HuH-7.5 (cell line): ENCODE measurements around the gene TMEM229B.

ENCODE experiments used
- DNase-seq: peaks from one replicate; pipeline ENCODE4 v3.0.0; 2011; ENCODE audit warnings: low spot score

Gene TMEM229B

GRCh38 chr14:67421356-67422224 is 66.9 kb downstream of the TMEM229B start:
- no peak for DNase-seq
